Right lobe of liver (tissue), 6 donors: ENCODE data around the gene ADH4. TPM values are rescaled to one million over a fixed set of nuclear protein-coding genes. Genes with fewer than 3 reads are reported as not detected.

Experiments
- ATAC-seq, 4 donors: fragments of 200-7000 bp; cut with Tn5 transposase; one replicate each; pipeline ENCODE4 v1.9.1; 2020; ENCODE audit warnings: mild to moderate bottlenecking in 4 of 4, moderate library complexity in 4 of 4
- DNase-seq, 3 donors: peaks; one replicate each; pipeline ENCODE4 v3.0.0-alpha.2; 2020
- H3K27ac ChIP-seq, 3 donors: fragments of 200-600 bp; one replicate each; pipeline ENCODE4 v1.8.0; 2022
- H3K27me3 ChIP-seq, 2 donors: fragments of 200-600 bp; one replicate each; pipeline ENCODE4 v1.8.0; 2022
- H3K36me3 ChIP-seq, 4 donors: fragments of 200-600 bp; sonication (generic) in 1 of 4; one replicate each; pipeline versions ENCODE4 v1.5.1 to v1.8.0; 2017 to 2022; ENCODE audit warnings: control low read depth in 1 of 4
- H3K4me1 ChIP-seq, 4 donors: fragments of 200-600 bp; sonication (generic) in 1 of 4; one replicate each; pipeline versions ENCODE4 v1.5.1 to v1.8.0; 2017 to 2022; ENCODE audit warnings: control low read depth in 1 of 4
- H3K4me3 ChIP-seq, 3 donors: fragments of 200-600 bp; one replicate each; pipeline ENCODE4 v1.8.0; 2022
- H3K9me3 ChIP-seq, 4 donors: fragments of 200-600 bp; sonication (generic) in 1 of 4; one replicate each; pipeline versions ENCODE4 v1.5.1 to v1.8.0; 2017 to 2022; ENCODE audit warnings: control low read depth in 1 of 4
- CTCF ChIP-seq, 4 donors: fragments of 200-600 bp in 3 of 4; fragments of 450-650 bp in 1 of 4; IDR thresholded peaks; one replicate each; pipeline versions ENCODE4 v1.5.1 to v1.8.0; 2016 to 2022; ENCODE audit warnings: antibody characterized with exemption in 4 of 4, mild to moderate bottlenecking in 2 of 4
- POLR2A ChIP-seq: fragments of 450-650 bp; IDR thresholded peaks from one replicate; pipeline ENCODE4 v1.6.1; 2017; ENCODE audit warnings: antibody characterized with exemption, mild to moderate bottlenecking
- WGBS: methylation state at CpG from one replicate; pipeline ENCODE4 v1.1.6; 2018; ENCODE audit warnings: low coverage, low lambda C conversion rate; ENCODE audit not compliant: insufficient coverage; ENCODE audit errors: missing lambda C conversion rate; 5-methylcytosine and 5-hydroxymethylcytosine counted together
- intact Hi-C, 2 donors: fragments of 100-400 bp; cut with DNase I; formaldehyde crosslinking; loops; one replicate each; pipeline versions ENCODE4 v1.11.2 to v1.14.1; 2022
- total RNA-seq, 6 experiments: library from RNA; depleted of rRNA in 2 of 6; stranded (reverse); fragments of >200 nt in 2 of 6; fragmentation: NEBNext Ultra II Directional in 3 of 6; extraction: Animal tissue kit (Norgen Biotek cat#: 25700) in 3 of 6; gene quantifications; one replicate each; pipeline versions ENCODE4 v1.1.0 to v1.2.4, GENCODE V29; 2016 to 2023
- donor health status: DM: no; HTN: yes; CAD: no.
- donor health status: DM: no; HTN: no; CAD: no.
- donor health status: DM: no; HTN: no; CAD: no.
- donor health status: DM: no; HTN: yes; CAD: no.
- donor health status: DM: no; HTN: yes; CAD: no.

The ADH4 gene
- total RNA-seq, 6 experiments from 2014 or later: 133 to 957 (median 467) TPM

- no peak overlapping the region for H3K27ac ChIP-seq
- intact Hi-C loops: no loop called here
These were observed 69.3 kb downstream of the ADH4 start for GRCh38 chr4:99074816-99075215.

More at GRCh38 chr4:99074816-99075215, 69.3 kb downstream of the ADH4 start:
- no peaks in the 10 kb centered on the region for H3K9me3 ChIP-seq
- ATAC-seq: no peak
- no peaks in the 10 kb centered on the region for H3K27me3 ChIP-seq
- TF ChIP-seq POLR2A (no peak), CTCF (IDR thresholded peaks at IDR 0.05) (no peak)
- peaks cover 0 to 15% (median 0%) of the 10 kb centered on the region in 4 donors for H3K4me1 ChIP-seq
- WGBS: 92% methylated on average over 7 of the region's 7 CpGs
- H3K4me3 ChIP-seq: no peak overlapping the region
- H3K36me3 ChIP-seq: peaks cover 0 to 70% (median 26%) of the 10 kb centered on the region in 4 donors
- no peak for DNase-seq

Other genes with a start within 250 kb of the ADH4 start
- gene EIF4E, start 215.2 kb downstream of the ADH4 start, total RNA-seq: 10 to 100 TPM; 28.4 to 48.8 (median 34.3) TPM
- 10 to 100 TPM; 12.4 to 16.8 (median 14.9) TPM for gene METAP1, start 148.6 kb downstream of the ADH4 start, total RNA-seq
- gene ADH5, start 55.5 kb downstream of the ADH4 start, total RNA-seq: 100 to 1,000 TPM; 109 to 170 (median 131) TPM
- gene ADH6, start 74.9 kb upstream of the ADH4 start, total RNA-seq: 100 to 1,000 TPM in 3 of 6 experiments, 10 to 100 TPM in 3; 73.9 to 213 (median 124) TPM
- 100 to 1,000 TPM in 4 of 6 experiments, 10 to 100 TPM in 2; 72.1 to 676 (median 323) TPM for gene ADH1A, start 146.7 kb upstream of the ADH4 start, total RNA-seq
- gene ADH1B, start 177.1 kb upstream of the ADH4 start, total RNA-seq: 1,000 to 10,000 TPM in 3 of 6 experiments, 100 to 1,000 TPM in 3; 531 to 4,444 (median 1,842) TPM
- 100 to 1,000 TPM; 187 to 684 (median 490) TPM for gene ADH1C, start 208.4 kb upstream of the ADH4 start, total RNA-seq